Activated CD4-positive, alpha-beta T cell treated with anti-CD3 and anti-CD28 coated beads, Interleukin-10, Interleukin-2, amounts not matched to agents 100 ng/mL and 50 ng/mL, durations not matched to agents 16 hours and 8 hours (primary cell): ENCODE results near the gene MOK.
"Not testable (repeated sequence)": the region's sequence is repeated elsewhere in the genome, so short reads cannot be mapped to it uniquely, and the experiment has no call there.

ENCODE experiments used
- DNase-seq: peaks from one replicate; pipeline ENCODE4 v3.0.0-alpha.2; 2020

The MOK gene

GRCh38 chr14:102280376-102280962, 24.5 kb downstream of the MOK start:
- DNase-seq = no peak

- peak; percentile 23 for DNase-seq
Measured at GRCh38 chr14:102279688-102280348, 25.1 kb downstream of the MOK start.

- no peak for DNase-seq
Measured at GRCh38 chr14:102279282-102279681, 25.7 kb downstream of the MOK start.

- no peak for DNase-seq
Measured at GRCh38 chr14:102278631-102278935, 26.4 kb downstream of the MOK start.

GRCh38 chr14:102277874-102278630, 26.9 kb downstream of the MOK start:
- no peak for DNase-seq

GRCh38 chr14:102275866-102276265, 29.1 kb downstream of the MOK start:
- DNase-seq = no peak

- peak; percentile 36 for DNase-seq
Measured at GRCh38 chr14:102272392-102272791, 32.6 kb downstream of the MOK start.

GRCh38 chr14:102264775-102265174, 40.2 kb downstream of the MOK start:
- DNase-seq = no peak

GRCh38 chr14:102264355-102264754, 40.6 kb downstream of the MOK start:
- DNase-seq = peak; percentile 34

GRCh38 chr14:102262929-102263462, 42.0 kb downstream of the MOK start:
- DNase-seq = no peak

- DNase-seq = no peak
Measured at GRCh38 chr14:102258136-102258535, 46.8 kb downstream of the MOK start.

GRCh38 chr14:102256716-102257115, 48.2 kb downstream of the MOK start:
- no peak for DNase-seq

GRCh38 chr14:102255401-102256190, 49.4 kb downstream of the MOK start:
- no peak for DNase-seq

GRCh38 chr14:102252834-102253801, 51.8 kb downstream of the MOK start:
- no peak for DNase-seq

- DNase-seq = no peak
Measured at GRCh38 chr14:102251161-102251560, 53.8 kb downstream of the MOK start.

GRCh38 chr14:102250636-102251035, 54.3 kb downstream of the MOK start:
- no peak for DNase-seq

GRCh38 chr14:102249981-102250380, 55.0 kb downstream of the MOK start:
- DNase-seq = no peak

GRCh38 chr14:102249041-102249440, 55.9 kb downstream of the MOK start:
- DNase-seq = no peak

- DNase-seq = no peak
Measured at GRCh38 chr14:102248121-102248520, 56.8 kb downstream of the MOK start.

- DNase-seq = no peak
Measured at GRCh38 chr14:102246071-102246470, 58.9 kb downstream of the MOK start.

- DNase-seq = not testable (repeated sequence)
Measured at GRCh38 chr14:102243795-102244194, 61.2 kb downstream of the MOK start.

- DNase-seq = no peak
Measured at GRCh38 chr14:102241147-102241546, 63.8 kb downstream of the MOK start.
